GM18519 (cell line): ENCODE measurements around the gene CABLES2.

Experiments used
- ATAC-seq: cut with Tn5 transposase; IDR thresholded peaks from one replicate; pipeline ENCODE4 v1.9.1; 2021; ENCODE audit warnings: mild to moderate bottlenecking, moderate library complexity; ENCODE audit not compliant: unreplicated experiment, low FRiP score

The CABLES2 gene

DNA sequence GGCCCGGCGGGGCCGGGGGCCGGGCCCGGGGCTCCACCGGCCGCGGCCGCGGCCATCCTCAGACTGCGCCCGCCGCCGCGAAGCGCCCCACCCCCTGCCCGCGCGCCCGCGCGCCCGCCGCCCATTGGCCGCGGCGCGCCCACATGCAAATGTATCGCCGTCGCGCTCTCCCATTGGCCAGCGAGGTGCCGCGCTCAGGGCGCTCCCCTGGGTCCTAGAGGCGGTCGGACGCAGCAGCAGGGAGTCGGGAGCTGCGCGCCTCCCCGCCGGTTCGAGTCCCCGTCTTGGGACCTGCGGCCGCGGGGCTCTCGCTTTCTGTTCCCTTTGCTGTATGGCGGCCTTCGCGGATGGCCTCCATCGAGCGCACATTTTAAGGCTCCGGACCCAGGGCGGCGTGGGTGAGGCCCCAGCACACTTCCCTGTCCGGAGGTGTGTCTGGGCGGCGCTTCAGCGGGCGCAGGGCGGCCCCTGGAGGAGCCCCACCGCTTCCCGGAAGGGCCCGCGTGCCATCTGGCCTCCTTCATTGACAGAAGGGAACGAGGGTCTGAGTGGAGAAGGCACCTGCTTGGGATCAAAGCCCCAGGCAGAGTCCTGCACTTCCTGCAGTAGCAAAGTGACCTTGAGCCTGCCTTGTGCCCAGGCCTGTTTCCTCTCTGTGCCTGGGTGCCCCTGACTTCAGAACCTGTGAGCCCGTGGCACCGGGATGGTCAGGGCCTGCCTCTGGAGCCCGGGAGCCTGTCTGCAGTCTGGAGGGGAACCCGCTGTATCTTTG lies at the start of gene CABLES2:
CABLES2 (minus strand) TSS at position 65 of the 772 bp plus-strand sequence; CDS start at position 56, 9 bp downstream.
- ATAC-seq, result peak; percentile 76

- ATAC-seq, result no peak
These were observed 48.8 kb upstream of the CABLES2 start for GRCh38 chr20:62455929-62456328.

DNA sequence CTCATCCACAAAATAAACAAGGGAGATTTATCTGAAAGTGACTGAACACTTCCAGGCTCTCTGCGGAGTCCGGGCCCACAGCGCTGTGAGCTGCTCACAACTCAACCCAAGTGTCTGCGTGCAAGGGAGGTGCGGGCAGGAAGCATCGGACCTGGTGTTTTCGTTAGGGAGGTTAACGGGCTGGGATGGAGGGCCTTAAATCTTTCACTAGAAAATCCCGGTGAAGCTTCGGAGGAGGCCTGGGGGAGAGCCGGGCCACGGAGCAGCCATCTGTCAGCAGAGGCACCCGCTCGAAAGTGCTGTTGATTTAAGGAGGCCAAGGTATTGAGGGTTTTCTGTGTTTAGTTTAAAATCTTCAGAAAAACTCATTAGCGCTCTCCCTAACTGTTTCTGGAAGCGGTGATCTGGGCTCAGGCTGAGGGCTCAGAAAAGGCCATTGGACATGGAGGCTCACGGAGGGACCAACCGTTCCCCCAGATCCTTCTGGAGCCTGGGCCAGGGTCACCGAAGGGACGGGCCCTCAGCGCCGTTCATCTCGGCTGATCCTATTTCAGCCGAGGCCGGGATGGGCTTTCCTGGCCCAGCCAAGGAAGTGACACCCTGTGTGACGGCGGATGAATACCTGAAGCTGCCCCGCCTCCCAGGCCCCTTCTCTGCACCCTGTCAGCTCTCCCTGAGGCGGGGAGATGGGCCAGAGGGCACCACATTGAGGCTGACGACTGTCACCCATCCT lies 48.0 kb upstream of the CABLES2 start:
- ATAC-seq, result no peak

DNA sequence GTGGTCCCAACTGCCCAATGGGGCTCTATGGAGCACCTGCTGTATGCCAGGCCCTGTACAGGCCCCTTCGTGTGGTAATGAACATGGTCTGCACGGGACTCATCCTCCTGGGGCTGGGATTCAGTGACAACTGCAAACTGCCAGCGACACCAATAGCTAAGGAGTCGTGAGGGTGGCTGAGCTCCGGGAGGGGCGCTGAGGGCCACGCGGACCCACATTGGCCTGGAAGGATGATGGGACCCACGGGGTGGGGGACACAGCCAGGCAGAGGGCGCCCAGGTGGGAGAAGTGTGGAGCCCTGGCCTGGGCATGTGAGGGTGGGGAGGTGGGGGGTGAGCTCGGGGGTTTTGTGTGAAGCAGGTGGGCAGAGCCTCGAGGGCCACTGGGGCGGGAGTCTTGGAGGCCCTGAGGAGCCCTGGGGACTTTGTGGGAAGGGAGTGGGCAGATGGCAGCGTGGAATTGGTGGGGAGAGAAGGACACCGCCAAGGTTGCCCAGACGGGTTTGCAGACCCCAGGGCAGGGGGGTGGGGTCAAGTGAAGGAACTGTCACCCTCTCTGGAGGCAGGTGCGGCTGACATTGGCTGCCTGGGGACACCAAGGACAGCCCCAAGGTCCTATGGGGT lies 46.2 kb upstream of the CABLES2 start:
- no peak for ATAC-seq

GRCh38 chr20:62452475-62453095 lies 45.5 kb upstream of the CABLES2 start:
- ATAC-seq, result no peak

DNA sequence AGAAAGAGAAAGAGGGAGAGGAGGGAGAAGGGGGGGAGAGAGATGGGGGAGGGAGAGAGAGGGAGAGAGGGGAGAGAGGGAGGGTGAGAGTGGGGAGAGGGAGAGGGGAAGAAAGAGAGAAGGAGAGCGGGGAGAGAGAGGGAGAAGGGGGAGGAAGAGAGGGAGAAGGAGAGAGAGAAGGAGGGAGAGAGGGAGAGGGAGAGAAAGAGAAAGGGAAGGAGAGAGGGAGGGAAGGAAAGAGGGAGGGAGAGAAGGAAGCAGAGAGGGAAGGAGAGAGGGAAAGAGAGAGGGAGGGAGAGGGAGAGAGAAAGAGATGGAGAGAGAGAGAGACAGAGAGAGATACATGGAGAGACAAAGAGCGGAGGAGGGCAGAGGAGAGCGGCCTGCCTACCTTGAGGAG lies 44.9 kb upstream of the CABLES2 start:
- no peak for ATAC-seq

GRCh38 chr20:62451156-62451767 lies 44.2 kb upstream of the CABLES2 start:
- no peak for ATAC-seq

GRCh38 chr20:62449951-62450691 lies 43.0 kb upstream of the CABLES2 start:
- no peak for ATAC-seq

- ATAC-seq, result no peak
These were observed 41.7 kb upstream of the CABLES2 start for GRCh38 chr20:62448788-62449187.

GRCh38 chr20:62448038-62448437 lies 41.0 kb upstream of the CABLES2 start:
- ATAC-seq, result no peak

DNA sequence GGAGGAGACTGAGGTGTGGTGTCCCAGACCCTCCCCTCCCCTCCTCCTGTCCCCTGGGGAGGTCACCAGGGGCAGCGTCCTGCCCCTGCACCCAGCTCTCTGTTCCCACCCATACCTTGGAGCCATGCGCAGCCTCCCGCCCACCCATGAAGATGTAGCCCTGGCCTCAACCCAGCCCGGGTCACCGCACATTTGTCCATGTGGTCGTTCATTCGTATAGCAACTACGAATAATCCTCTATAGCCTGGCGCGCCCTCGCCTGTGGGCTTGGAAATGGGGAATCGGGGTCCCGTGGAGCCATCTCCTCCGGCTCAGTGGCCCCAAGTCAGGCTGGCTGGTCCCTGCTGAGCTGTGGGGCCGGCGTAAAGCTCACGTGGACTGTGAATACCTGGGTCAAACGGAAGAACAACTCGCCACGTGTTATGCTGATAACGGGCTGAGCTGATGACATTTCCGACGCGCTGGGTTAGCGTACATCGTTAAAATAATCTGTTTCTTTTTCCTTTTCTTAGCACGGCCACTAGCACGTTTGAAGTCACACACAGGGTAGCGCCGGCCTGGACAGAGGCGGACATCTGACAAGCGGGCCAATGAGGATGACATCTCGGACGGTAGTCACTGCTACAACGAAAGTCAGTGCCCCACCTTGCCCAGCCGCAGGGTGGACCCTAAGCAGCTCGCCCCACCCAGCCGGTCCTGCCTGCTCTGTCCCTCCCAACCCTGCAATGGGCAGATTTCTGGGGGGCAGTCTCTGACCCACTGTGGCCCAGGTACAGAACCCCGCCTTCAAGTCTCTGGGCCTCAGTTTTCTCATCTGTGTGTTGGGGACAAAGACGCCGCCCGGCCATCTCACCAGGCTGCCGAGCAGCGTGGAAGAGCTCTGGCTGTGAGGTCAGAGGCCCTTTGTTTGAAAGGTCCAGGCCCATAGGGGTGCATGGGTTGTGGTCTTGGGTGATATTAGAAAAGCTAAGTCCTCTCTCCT lies 40.1 kb upstream of the CABLES2 start:
- ATAC-seq, result no peak

DNA sequence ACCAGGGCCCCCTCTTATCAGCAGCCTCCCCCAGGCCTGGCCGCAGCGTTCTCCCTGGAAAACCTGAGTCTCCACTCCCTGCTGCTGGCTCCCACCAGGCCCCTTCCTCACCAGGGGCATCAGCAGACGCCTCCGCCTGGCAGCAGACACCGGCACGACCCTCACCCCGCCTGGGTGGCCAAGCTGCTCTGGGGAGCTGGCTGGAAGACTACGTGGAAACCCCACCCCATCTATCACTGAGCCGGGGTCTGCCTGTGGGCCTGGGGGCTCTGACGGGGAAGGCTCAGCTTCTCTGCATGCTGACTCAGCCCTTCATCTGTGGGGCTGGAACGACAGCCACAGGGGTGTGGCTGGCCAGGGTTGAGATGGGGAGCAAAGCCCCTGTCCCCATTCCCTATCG lies 39.4 kb upstream of the CABLES2 start:
- ATAC-seq, result no peak

DNA sequence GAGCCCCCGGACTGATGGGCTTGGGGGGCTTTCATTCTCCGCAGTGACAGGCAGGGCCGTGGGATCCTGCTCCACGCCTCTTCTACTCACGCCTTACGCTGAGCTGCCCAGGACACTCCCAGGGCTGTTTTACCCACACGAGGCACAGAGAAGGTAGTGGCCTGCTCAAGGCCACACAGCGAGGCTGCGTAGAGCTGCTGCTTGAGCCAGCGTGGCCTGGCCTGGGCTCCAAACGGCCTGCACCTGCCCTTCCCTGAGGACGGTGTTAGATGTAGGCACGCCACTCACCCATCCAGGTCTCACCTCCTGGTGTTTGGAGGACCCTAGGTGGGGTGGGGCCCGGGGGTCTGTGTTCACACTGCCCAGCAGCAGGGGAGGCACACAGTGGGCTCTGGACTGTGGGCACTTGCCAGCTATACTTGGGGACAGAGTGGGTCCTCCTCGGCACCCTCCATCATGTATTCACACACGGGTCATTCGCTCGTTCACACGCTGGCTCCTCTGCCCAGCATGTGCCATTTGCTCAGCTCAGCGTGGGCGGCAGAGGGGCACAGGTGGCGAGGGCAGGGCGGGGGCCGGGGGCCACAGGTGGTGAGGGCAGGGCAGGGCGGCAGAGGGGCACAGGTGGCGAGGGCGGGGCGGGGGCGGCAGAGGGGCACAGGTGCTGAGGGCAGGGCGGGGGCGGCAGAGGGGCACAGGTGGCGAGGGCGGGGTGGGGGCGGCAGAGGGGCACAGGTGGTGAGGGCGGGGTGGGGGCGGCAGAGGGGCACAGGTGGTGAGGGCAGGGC lies 38.7 kb upstream of the CABLES2 start:
- ATAC-seq, result no peak

GRCh38 chr20:62444286-62444685 lies 37.2 kb upstream of the CABLES2 start:
- no peak for ATAC-seq

DNA sequence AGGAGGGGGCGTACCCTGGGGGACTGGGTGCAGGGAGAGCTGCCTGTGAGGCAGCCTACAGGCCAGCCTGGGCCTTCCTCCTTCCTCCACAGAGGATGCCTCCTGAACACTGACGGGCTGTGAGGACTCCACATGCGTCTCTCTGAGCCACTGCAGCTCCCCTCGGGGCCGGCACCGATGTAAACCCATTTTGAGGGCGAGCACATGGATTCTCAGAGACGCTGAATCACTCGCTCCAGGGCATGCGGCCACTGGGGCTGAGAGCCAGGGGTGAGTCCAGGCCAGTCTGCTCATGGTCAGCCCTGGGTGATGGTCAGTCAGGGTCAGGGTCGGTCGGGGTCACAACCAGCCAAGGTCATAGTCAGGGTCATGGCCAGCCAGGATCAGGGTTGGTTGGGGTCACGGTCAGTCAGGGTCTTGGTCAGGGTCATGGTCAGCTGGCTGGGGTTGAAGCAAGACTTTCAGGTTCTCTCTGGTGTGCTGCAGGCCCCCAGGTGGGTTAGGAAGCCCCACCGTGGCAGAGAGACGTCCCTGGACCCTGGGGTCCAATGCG lies 35.0 kb upstream of the CABLES2 start:
- no peak for ATAC-seq

DNA sequence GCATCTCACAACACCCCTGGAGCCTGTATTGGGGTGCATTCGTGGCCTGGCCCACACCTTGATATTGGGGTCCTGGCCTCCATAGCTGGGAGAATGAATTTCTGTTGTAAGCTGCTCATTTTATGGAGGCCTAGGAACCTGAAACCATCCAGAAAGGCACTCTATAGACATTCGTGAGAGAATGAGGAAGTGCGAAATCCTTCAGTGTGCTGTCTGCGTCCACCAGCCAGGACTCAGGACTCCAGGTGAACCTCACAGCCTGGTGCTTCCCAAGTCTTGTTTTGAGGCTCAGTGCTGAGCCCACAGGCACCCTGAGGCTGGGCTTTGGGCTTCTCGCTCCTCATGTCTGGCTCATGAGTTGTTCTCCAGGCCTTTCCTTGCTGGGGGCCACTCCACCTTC lies 32.1 kb upstream of the CABLES2 start:
- no peak for ATAC-seq

DNA sequence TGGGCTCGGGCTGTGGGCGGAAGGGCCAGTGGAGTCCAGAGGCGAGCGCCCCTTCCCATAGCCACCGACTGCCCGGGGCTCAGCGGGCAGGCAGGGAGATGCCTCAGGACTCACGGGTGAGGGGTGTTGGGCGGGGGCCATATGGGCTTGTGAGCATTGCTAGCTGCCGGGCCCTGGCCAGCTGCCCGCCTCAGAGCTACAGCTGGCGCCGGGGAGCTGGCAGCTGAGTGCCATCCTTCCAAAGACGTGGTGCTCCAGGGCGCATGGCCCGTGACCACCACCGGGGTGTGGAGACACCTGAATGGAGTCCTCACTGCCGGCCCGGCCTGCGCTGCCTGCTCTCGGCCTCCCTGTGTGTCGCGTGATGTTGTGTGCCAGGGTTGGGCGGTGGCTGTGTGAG lies 30.8 kb upstream of the CABLES2 start:
- ATAC-seq, result no peak

- no peak for ATAC-seq
These were observed 30.4 kb upstream of the CABLES2 start for GRCh38 chr20:62437496-62437895.
